ENCODE data around the gene TBX18.

Gene TBX18

DNA sequence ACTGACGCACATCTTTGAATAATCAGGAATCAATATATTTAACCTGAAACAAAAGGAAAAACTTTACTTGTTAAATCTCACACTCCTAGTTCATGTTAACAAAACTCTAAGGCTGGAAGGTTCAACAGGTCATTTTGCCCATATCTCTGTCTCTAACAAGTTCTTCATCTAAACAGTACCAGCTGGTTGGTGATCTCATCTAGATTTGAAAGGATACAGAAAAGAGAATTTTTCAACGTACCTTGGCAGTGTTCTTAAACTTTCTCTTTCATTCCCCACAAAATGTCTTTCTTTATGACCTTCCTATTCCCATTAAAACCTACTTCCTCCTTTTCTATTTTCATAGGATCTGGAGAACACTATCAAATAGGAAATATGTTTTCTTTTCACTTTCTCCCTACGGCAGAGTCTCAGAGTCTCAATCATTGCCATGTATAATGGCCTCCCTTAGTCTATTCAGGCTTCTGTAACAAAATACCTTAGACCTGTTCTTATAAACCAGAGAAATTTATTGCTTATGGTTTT, 111.3 kb downstream of the TBX18 start:
- Histone ChIP-seq H3K36me3 (ENCODE audit: insufficient read depth, low read length) (no peaks in the 10 kb centered on the region), H3K9me3 (ENCODE audit: control insufficient read depth, insufficient read depth, low read length) (no peaks in the 10 kb centered on the region), H3K4me1 (ENCODE audit: insufficient read depth, low read length) (no peaks in the 10 kb centered on the region), H3K9ac (ENCODE audit: low read depth, low read length) (no peak overlapping the region)

DNA sequence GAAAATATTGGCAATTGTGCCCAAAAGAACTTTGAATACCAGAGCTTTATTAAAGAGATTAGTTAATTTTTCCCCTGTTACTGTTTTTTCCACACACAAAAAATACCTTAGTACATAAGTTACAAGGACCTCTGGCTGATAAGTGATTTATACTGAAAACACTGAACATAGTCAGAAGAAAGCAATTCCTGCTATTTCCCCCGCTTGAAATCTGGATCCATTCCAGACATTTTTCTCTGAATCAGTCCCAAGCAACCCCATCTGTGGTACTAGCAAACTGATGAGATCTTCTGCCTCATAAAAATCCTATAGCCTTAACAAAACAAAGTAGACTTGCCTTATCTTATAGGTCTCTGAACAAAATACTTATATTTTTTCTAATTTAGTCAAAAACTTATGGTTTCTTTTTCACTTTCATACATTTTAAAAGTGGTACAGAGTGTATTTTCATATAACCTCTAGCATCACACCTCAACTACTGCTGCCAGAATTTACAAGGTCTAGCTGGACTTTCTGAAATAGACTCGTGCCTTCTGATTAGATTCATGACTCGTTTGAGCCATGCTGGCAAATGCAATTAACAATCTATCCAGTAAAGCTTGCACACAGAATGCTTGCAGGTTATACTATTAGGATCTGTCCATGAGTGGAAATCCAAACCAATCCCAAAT, 111.9 kb downstream of the TBX18 start:
- no peak overlapping the region for H3K9ac ChIP-seq (ENCODE audit: low read depth, low read length)
- H3K36me3 ChIP-seq (ENCODE audit: insufficient read depth, low read length), result no peaks in the 10 kb centered on the region
- no peaks in the 10 kb centered on the region for H3K4me1 ChIP-seq (ENCODE audit: insufficient read depth, low read length)
- H3K9me3 ChIP-seq (ENCODE audit: control insufficient read depth, insufficient read depth, low read length), result no peaks in the 10 kb centered on the region

GRCh38 chr6:84651583-84651982, 112.8 kb downstream of the TBX18 start:
- no peaks in the 10 kb centered on the region for H3K4me1 ChIP-seq (ENCODE audit: insufficient read depth, low read length)
- no peaks in the 10 kb centered on the region for H3K36me3 ChIP-seq (ENCODE audit: insufficient read depth, low read length)
- no peak overlapping the region for H3K9ac ChIP-seq (ENCODE audit: low read depth, low read length)
- no peaks in the 10 kb centered on the region for H3K9me3 ChIP-seq (ENCODE audit: control insufficient read depth, insufficient read depth, low read length)

DNA sequence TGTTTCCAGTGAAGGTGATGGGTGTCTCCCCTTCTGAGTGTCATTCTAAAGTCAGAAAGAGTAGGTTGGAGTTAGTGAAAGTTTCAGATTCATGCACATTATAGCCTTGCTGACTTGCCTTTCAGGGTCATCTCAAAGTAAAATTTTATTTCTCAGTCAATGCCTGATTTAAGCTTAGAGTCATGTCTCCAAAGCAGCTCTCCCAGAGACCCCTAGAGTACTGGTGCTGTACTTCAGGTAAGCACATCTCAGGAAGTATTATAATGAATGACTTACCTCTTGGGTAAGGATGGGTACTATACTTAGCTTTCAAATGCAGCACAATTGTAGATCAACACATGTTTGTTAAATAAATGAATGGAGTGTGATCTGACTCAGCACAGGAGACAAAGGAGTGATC, 116.0 kb downstream of the TBX18 start:
- H3K4me1 ChIP-seq (ENCODE audit: insufficient read depth, low read length), result no peaks in the 10 kb centered on the region
- no peak overlapping the region for H3K9ac ChIP-seq (ENCODE audit: low read depth, low read length)
- no peaks in the 10 kb centered on the region for H3K9me3 ChIP-seq (ENCODE audit: control insufficient read depth, insufficient read depth, low read length)
- H3K36me3 ChIP-seq (ENCODE audit: insufficient read depth, low read length), result no peaks in the 10 kb centered on the region

- Histone ChIP-seq H3K9ac (ENCODE audit: low read depth, low read length) (no peak overlapping the region), H3K9me3 (ENCODE audit: control insufficient read depth, insufficient read depth, low read length) (no peaks in the 10 kb centered on the region), H3K4me1 (ENCODE audit: insufficient read depth, low read length) (no peaks in the 10 kb centered on the region), H3K36me3 (ENCODE audit: insufficient read depth, low read length) (no peaks in the 10 kb centered on the region)
These were observed 118.7 kb downstream of the TBX18 start for GRCh38 chr6:84645563-84646266.

- H3K9ac ChIP-seq (ENCODE audit: low read depth, low read length), result no peak overlapping the region
- H3K36me3 ChIP-seq (ENCODE audit: insufficient read depth, low read length), result no peaks in the 10 kb centered on the region
- no peaks in the 10 kb centered on the region for H3K9me3 ChIP-seq (ENCODE audit: control insufficient read depth, insufficient read depth, low read length)
- H3K4me1 ChIP-seq (ENCODE audit: insufficient read depth, low read length), result no peaks in the 10 kb centered on the region
These were observed 119.4 kb downstream of the TBX18 start for GRCh38 chr6:84645000-84645399.

DNA sequence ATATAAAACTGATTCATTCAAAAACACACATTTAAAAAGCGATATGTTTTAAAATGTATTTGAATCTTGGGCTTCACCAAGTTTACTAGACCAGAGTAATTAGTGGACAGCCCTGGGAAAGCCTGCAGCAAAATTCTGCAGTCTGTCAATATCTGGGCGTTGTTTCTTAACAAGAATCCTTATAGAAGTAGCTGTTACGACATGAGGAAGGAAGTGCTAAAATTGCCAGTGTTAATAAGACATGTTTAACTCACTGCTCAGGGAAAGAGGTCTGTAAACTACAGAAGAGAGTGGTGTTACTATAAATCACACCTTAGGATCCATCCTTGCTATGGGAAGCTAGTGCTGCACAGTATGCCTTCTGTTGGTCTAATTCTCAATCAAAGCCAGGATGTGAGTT, 120.6 kb downstream of the TBX18 start:
- Histone ChIP-seq H3K9me3 (ENCODE audit: control insufficient read depth, insufficient read depth, low read length) (no peaks in the 10 kb centered on the region), H3K9ac (ENCODE audit: low read depth, low read length) (no peak overlapping the region), H3K36me3 (ENCODE audit: insufficient read depth, low read length) (no peaks in the 10 kb centered on the region), H3K4me1 (ENCODE audit: insufficient read depth, low read length) (no peaks in the 10 kb centered on the region)

DNA sequence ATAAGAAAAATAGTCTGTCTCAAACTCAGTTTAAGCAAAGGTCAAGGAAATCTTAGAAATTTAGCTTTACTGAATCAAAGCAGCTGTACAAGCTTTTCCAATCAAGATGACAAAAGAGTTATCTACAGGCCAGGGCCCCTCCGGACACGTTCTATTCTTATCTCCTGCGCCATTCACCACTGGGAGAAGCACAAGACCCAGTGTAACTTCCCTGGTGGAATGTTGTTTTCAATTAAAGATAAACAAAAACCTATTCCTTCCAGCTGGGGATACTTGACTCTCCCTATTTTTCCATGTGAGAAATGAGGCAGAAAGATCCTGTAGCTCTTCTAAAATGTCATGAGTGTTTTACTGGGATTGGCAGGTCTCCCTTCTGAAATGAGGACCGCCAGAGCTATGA, 123.3 kb downstream of the TBX18 start:
- Histone ChIP-seq H3K9me3 (ENCODE audit: control insufficient read depth, insufficient read depth, low read length) (no peaks in the 10 kb centered on the region), H3K4me1 (ENCODE audit: insufficient read depth, low read length) (no peaks in the 10 kb centered on the region), H3K9ac (ENCODE audit: low read depth, low read length) (no peak overlapping the region), H3K36me3 (ENCODE audit: insufficient read depth, low read length) (no peaks in the 10 kb centered on the region)

DNA sequence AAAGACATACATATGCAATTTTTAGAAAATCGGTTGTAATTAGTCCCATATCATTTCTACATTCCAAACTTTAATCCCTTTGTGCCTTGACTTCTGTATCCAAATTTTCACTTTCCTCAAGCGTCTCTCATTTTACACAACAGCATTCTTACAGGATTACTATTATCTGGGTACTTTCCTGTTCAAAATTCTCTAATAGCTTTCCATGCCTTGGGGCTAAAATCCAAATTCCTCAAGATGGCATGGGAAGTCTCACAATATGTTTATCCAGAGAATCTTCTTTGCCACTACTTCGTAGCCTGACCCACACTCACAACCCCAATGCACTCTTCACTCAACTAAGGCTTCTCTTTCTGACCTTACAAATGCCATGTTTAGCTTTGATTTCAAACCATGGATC, 125.0 kb downstream of the TBX18 start:
- no peak overlapping the region for H3K9ac ChIP-seq (ENCODE audit: low read depth, low read length)
- no peaks in the 10 kb centered on the region for H3K4me1 ChIP-seq (ENCODE audit: insufficient read depth, low read length)
- no peaks in the 10 kb centered on the region for H3K9me3 ChIP-seq (ENCODE audit: control insufficient read depth, insufficient read depth, low read length)
- H3K36me3 ChIP-seq (ENCODE audit: insufficient read depth, low read length), result no peaks in the 10 kb centered on the region

DNA sequence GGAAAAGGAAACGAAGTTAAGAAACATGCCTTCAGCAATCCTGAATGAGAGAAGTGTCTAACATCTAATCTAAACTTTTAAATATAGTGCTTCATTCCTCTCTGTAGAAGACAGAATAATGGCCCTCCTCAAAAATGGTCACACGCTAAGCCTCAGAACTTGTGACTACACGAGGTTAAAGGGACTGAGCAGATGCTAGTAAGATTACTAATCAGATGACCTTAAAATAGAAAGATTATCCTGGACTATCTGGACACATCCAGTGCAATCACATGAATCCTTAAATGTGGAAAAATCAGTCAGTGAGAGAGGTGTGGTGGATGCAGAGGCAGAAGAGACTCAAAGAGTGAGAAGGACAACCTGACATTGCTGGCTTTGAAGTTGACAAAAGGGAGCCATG, 126.1 kb downstream of the TBX18 start:
- Histone ChIP-seq H3K4me1 (ENCODE audit: insufficient read depth, low read length) (no peaks in the 10 kb centered on the region), H3K9me3 (ENCODE audit: control insufficient read depth, insufficient read depth, low read length) (no peaks in the 10 kb centered on the region), H3K9ac (ENCODE audit: low read depth, low read length) (no peak overlapping the region), H3K36me3 (ENCODE audit: insufficient read depth, low read length) (no peaks in the 10 kb centered on the region)

Measured in ES-I3 (cell line).